Activated T-cell treated with anti-CD3 and anti-CD28 coated beads for 48 hours (primary cell): Measurements from ENCODE around the gene DMAC1.

Experiments used
- DNase-seq: peaks from one replicate; pipeline ENCODE4 v3.0.0-alpha.2; 2020; ENCODE audit warnings: low read depth

DMAC1 gene, protein sequence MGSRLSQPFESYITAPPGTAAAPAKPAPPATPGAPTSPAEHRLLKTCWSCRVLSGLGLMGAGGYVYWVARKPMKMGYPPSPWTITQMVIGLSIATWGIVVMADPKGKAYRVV

GRCh38 chr9:7799234-7799943, at the start of gene DMAC1:
TSS of gene DMAC1 (minus strand) at chr9:7799778. CDS start at chr9:7799734, 44 bp downstream.
- peak; percentile 68 for DNase-seq

DNA sequence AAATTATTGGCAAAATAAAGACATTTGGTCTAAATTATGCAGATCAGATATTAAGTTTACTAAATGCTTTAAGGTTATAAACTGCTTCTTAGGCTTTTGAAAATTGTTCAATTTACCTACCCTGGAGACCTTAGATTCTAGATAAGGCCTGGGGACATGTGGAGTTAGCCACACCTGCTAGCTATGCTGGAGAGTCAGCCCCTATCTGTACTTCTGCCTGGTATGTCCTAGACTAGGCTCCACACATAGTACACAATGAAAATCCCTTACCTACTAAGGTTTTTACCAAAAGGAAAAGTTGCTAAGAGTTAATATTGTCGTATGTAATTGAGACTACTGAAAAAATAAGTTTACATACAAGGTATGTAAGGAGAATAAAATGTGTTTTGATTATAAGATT, 49.8 kb upstream of the DMAC1 start:
- DNase-seq: no peak

DNA sequence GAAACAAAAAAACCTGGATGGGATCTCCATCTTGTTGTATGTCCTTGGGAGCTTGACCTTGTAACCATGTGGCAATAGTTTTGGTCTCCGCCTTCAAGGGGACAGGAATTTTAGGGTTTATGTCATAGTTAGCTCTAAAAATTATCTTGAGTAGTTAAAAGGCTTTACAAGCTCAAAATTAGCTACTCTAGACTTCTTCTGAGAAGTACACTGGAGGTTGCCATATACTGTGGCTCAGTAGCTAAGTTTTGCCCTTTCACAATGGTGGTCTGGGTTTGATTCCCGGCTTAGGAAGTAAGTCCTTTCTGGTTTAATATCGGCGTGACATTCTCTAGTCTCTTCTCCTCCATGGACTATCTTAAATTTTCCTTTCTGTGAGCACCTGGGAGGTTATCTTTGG, 48.9 kb upstream of the DMAC1 start:
- no peak for DNase-seq

GRCh38 chr9:7844242-7844641, 44.7 kb upstream of the DMAC1 start:
- no peak for DNase-seq

DNA sequence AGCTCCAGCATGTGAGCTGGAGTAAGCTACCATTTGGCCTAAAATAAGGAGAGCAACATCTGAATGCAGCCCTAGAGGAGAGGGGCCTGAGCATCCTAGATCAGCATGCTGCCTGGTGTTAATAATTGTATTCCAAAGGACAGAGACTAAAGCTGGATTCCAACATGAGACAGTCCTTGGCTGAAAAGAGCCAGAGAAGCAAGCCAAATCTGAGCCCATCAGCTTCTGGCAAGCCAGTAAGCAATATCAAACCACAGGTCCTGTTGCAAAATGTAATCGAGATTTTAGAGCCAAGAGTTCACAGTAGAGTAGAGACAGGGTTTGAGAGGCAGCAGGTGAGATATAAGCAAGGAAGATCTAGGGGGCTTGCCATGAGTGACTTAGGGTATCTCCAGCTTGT, 42.3 kb upstream of the DMAC1 start:
- no peak for DNase-seq

- DNase-seq: no peak
Measured at GRCh38 chr9:7834531-7834930, 35.0 kb upstream of the DMAC1 start.

- DNase-seq: no peak
Measured at GRCh38 chr9:7828334-7828733, 28.8 kb upstream of the DMAC1 start.

DNA sequence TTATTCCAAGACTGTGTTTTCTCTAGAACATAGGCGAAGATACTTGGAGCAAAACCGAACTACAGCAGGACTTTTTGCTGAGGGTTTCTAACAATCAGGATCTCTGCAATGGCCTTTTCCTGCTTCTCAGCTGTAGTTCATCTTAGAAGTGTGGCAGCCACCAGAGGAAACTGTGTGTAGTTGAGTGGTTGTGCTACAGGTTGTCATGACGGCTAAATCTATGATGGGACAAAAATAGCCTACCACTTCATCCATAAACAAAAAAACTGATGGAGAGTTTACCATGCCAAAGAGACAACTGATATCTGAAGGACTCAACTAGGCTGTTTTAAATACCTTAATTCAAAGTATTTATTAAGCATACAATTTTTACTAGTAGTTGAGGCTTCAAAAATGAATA, 28.2 kb upstream of the DMAC1 start:
- DNase-seq: no peak

DNA sequence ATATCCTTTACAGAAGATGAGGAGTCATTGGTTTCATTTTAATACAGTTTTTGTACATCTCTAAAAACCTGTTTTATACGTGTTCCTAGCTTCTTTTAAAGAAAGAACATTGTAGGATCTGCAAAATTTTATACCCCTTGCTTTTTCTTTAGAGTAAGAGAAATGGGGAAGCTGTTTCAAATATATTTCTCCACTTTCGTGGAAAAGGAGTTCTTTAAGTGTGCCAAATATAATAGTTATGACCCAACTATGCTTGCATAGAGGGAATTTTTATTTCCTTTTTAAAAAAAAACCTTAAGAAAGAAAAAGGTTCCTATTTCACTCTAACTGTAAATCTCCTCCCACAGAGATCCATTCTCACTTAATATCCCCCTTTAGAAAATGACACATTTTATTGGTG, 27.5 kb upstream of the DMAC1 start:
- no peak for DNase-seq

GRCh38 chr9:7823651-7824050, 24.1 kb upstream of the DMAC1 start:
- DNase-seq: no peak

DNA sequence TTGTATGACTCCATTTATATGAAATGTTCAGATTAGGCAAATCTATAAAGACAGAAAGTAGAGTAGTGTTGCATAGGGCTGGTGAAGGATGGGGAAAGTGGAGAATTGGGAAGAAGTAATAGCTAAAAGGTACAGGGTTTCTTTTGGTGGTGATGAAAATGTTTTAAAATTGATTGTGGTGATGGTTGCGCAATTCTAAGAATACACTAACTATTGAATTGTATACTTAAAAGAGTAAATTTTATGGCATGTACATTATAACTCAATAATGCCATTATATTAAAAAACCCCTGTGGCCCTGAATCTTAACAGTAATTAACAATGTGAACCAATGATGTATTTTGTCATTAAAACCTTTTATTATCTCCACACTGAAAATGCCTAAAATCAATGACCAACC, 20.4 kb upstream of the DMAC1 start:
- no peak for DNase-seq

DNA sequence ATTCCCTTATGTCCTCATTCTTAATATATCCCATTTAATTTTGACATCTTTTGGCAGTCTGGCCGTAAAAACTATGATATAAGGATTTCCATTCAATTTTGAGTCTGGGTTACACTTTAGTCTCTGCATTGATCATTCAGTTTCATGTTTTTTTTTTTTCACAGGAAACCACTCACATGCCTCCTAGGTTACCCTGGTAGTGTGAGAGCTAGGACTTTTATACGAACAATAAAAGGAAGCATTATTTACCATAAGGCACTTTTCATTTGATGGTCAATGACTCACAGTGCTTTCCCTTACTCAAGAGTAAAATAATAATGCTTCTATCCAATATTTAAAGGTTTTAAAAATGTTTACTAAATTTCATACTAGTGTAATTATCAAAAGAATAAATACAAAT, 16.4 kb upstream of the DMAC1 start:
- DNase-seq: no peak

- no peak for DNase-seq
Measured at GRCh38 chr9:7813030-7813429, 13.5 kb upstream of the DMAC1 start.

DNA sequence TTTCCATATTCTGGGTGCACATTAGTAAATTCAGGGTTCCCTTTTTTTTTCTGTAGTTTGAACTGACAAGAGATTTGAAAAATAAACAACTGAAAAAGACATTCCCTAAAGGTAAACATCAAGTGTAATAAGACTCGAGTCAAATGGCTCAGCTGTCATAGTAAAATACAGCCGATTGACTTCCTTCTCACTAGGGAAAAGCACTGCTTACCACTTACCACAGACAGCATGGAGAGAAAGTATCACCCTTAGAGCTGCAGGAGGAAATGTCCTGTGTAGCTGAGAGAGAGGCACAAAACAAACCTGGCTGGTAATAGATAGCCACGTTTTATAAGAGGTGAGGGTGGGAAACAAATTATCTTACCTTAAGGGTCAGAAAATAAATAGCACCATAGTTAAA, 12.1 kb upstream of the DMAC1 start:
- no peak for DNase-seq

DNA sequence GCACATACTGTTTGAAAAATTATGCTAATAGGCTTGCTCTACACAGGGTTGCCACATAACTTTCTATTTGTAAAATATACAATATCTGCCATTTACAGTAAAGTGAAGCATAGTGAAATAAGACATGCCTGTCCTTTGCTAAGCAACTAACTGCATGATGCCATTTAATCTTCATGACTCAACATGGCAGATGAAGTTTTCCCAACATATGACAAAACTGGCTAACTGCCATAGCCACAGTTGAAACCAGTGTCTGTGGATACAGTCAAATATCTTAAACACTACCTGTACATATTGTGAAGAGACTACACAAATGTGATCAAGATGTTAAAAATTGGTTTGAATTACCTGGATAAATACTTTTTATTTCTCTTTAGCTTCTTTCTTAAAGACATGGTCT, 3.1 kb upstream of the DMAC1 start:
- DNase-seq: no peak

DNA sequence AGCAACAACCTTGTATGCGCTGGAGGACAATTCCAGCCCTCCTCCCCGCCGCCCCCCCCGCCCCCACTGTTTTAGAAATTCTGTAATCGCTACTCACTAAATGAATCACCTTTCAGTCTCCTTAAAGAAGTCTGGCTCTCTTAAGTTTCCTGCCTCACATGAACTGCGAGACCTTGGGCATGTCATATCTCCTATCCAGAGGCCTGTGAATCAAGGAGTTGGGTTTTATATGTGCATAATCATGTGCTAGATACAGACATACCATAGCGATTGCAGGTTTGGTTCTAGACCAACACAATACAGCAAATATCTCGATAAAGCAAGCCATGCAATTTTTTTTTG, 337 bp upstream of the DMAC1 start:
- no peak for DNase-seq

GRCh38 chr9:7794196-7794595, 5.4 kb downstream of the DMAC1 start:
- no peak for DNase-seq

DNA sequence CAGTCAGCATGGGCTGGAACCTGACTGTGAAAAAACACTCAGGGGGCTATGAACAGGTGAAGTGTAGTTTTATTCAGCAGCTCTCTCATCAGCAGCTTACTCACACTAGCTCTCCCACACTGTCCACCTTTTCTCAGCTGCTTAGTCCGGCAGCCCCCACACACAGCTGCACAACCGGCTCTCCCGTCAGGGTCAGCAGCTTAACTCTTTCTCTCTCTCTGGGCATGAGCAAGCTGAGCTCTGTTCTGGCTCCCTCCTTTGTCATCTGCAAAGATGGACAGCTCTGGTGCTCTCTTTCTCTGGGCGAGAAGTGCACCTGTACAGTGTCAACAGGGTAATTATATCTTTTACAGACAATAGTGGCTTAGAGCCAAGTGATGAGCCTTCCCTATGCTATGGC, 8.2 kb downstream of the DMAC1 start:
- DNase-seq: no peak

GRCh38 chr9:7790819-7791182, 8.8 kb downstream of the DMAC1 start:
- no peak for DNase-seq

- no peak for DNase-seq
Measured at GRCh38 chr9:7790022-7790818, 9.4 kb downstream of the DMAC1 start.

- no peak for DNase-seq
Measured at GRCh38 chr9:7788772-7789171, 10.8 kb downstream of the DMAC1 start.

GRCh38 chr9:7785813-7786212, 13.8 kb downstream of the DMAC1 start:
- DNase-seq: no peak

DNA sequence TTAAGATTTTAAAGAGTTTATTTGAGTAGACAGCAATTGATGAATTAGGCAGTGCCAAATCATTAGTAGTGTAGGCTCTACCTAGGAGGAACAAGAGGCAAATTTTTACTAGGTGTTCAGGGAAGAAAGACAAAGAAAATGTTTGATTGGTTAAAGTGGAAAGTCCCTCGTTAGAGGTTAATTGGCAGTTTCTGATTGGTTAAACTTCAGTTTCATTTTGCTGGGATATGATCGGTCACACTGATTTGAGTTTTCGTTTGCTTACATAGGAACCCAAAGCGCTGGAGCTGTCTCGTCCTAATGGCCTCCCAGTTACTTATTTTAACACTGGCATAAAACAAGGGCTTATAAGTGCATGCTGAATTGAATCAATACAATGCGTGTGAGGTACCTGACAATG, 15.1 kb downstream of the DMAC1 start:
- no peak for DNase-seq

- DNase-seq: no peak
Measured at GRCh38 chr9:7783635-7784063, 15.9 kb downstream of the DMAC1 start.
